ENCODE measurements around the gene STRADB. TPM values are rescaled to one million over a fixed set of nuclear protein-coding genes. Genes with fewer than 3 reads are reported as not detected.

STRADB gene
- total and polyA plus RNA-seq, 4 donors = 35.9 to 199 (median 67.3) TPM

- no peak overlapping the region for H3K4me3 ChIP-seq (ENCODE audit: low read depth in 1 of 3, low read length in 3 of 3)
- H3K9me3 ChIP-seq (ENCODE audit: control insufficient read depth in 4 of 4, low read length in 3 of 4) = no peaks in the 10 kb centered on the region
- TF ChIP-seq FOXA1 (IDR thresholded peaks at IDR 0.05) = no peak
- TF ChIP-seq NR2F2 (IDR thresholded peaks at IDR 0.05) = no peak
- no peak for TF ChIP-seq HNF4G (IDR thresholded peaks at IDR 0.05)
- TF ChIP-seq YY1 (IDR thresholded peaks at IDR 0.05) = no peak
- H3K9ac ChIP-seq (ENCODE audit: low read depth in 1 of 2, low read length in 2 of 2) = no peak overlapping the region
- WGBS = 98% methylated on average over 1 of the region's 1 CpG
- no peak overlapping the region for H3K27ac ChIP-seq (ENCODE audit: low read depth in 1 of 2, low read length in 2 of 2)
- H3K4me1 ChIP-seq (ENCODE audit: control insufficient read depth in 4 of 4, insufficient read depth in 4 of 4, low read length in 3 of 4) = no peaks in the 10 kb centered on the region
- H3K27me3 ChIP-seq (ENCODE audit: control insufficient read depth in 4 of 4, insufficient read depth in 4 of 4, low read length in 3 of 4) = no peaks in the 10 kb centered on the region
- peaks cover 0 to 58% (median 42%) of the 10 kb centered on the region in 4 donors for H3K36me3 ChIP-seq (ENCODE audit: control insufficient read depth in 4 of 4, insufficient read depth in 3 of 4, low read depth in 1 of 4, low read length in 3 of 4)
- no peak for DNase-seq (ENCODE audit: low spot score)
These were observed 13.0 kb downstream of the STRADB start for GRCh38 chr2:201464547-201464946.

DNA sequence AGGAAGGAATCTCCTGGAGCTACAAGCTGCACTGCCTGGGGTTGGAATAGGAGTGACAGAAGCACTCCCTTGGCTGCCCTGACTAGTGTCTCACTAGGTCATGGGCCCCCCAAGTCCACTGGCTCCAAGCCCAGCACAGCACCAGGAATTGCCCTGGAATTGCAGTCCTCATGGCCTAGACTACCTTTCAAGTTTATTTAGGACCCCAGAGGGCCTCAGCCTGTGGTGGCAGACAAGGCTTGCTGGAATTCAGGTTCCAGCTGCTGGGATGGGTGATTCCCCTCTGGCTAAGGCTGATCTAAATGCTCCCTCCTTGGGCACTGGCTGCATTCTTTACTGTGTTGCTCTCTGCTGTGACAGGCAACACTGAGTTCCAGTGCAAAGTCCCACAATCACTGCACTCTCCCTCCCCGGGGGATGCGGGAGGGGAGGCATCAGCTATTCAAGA lies 14.0 kb downstream of the STRADB start:
- H3K4me1 ChIP-seq (ENCODE audit: control insufficient read depth in 4 of 4, insufficient read depth in 4 of 4, low read length in 3 of 4) = no peaks in the 10 kb centered on the region
- H3K9me3 ChIP-seq (ENCODE audit: control insufficient read depth in 4 of 4, low read length in 3 of 4) = no peaks in the 10 kb centered on the region
- H3K27me3 ChIP-seq (ENCODE audit: control insufficient read depth in 4 of 4, insufficient read depth in 4 of 4, low read length in 3 of 4) = no peaks in the 10 kb centered on the region
- no peak overlapping the region for H3K4me3 ChIP-seq (ENCODE audit: low read depth in 1 of 3, low read length in 3 of 3)
- H3K36me3 ChIP-seq (ENCODE audit: control insufficient read depth in 4 of 4, insufficient read depth in 3 of 4, low read depth in 1 of 4, low read length in 3 of 4) = peaks cover 0 to 60% (median 43%) of the 10 kb centered on the region in 4 donors
- TF ChIP-seq, protein P1, sequence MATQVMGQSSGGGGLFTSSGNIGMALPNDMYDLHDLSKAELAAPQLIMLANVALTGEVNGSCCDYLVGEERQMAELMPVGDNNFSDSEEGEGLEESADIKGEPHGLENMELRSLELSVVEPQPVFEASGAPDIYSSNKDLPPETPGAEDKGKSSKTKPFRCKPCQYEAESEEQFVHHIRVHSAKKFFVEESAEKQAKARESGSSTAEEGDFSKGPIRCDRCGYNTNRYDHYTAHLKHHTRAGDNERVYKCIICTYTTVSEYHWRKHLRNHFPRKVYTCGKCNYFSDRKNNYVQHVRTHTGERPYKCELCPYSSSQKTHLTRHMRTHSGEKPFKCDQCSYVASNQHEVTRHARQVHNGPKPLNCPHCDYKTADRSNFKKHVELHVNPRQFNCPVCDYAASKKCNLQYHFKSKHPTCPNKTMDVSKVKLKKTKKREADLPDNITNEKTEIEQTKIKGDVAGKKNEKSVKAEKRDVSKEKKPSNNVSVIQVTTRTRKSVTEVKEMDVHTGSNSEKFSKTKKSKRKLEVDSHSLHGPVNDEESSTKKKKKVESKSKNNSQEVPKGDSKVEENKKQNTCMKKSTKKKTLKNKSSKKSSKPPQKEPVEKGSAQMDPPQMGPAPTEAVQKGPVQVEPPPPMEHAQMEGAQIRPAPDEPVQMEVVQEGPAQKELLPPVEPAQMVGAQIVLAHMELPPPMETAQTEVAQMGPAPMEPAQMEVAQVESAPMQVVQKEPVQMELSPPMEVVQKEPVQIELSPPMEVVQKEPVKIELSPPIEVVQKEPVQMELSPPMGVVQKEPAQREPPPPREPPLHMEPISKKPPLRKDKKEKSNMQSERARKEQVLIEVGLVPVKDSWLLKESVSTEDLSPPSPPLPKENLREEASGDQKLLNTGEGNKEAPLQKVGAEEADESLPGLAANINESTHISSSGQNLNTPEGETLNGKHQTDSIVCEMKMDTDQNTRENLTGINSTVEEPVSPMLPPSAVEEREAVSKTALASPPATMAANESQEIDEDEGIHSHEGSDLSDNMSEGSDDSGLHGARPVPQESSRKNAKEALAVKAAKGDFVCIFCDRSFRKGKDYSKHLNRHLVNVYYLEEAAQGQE (IDR thresholded peaks at IDR 0.05) = no peak
- no peak for TF ChIP-seq ZBTB33 (IDR thresholded peaks at IDR 0.05)
- no peak for TF ChIP-seq HNF4G (IDR thresholded peaks at IDR 0.05)
- no peak for TF ChIP-seq JUND (IDR thresholded peaks at IDR 0.05)
- no peak for TF ChIP-seq NR2F2 (IDR thresholded peaks at IDR 0.05)
- TF ChIP-seq CTCF (IDR thresholded peaks at IDR 0.05; ENCODE audit: low read depth, low read length, missing input control) = no peak
- no peak overlapping the region for H3K9ac ChIP-seq (ENCODE audit: low read depth in 1 of 2, low read length in 2 of 2)
- H3K27ac ChIP-seq (ENCODE audit: low read depth in 1 of 2, low read length in 2 of 2) = no peak overlapping the region
- WGBS = 93% methylated on average over 2 of the region's 2 CpGs
- DNase-seq (ENCODE audit: low spot score) = no peak

GRCh38 chr2:201466050-201466675 lies 14.6 kb downstream of the STRADB start:
- peaks cover 0 to 65% (median 44%) of the 10 kb centered on the region in 4 donors for H3K36me3 ChIP-seq (ENCODE audit: control insufficient read depth in 4 of 4, insufficient read depth in 3 of 4, low read depth in 1 of 4, low read length in 3 of 4)
- H3K4me3 ChIP-seq (ENCODE audit: low read depth in 1 of 3, low read length in 3 of 3) = no peak overlapping the region
- no peak overlapping the region for H3K27ac ChIP-seq (ENCODE audit: low read depth in 1 of 2, low read length in 2 of 2)
- no peaks in the 10 kb centered on the region for H3K4me1 ChIP-seq (ENCODE audit: control insufficient read depth in 4 of 4, insufficient read depth in 4 of 4, low read length in 3 of 4)
- no peak overlapping the region for H3K9ac ChIP-seq (ENCODE audit: low read depth in 1 of 2, low read length in 2 of 2)
- TF ChIP-seq, protein P2, sequence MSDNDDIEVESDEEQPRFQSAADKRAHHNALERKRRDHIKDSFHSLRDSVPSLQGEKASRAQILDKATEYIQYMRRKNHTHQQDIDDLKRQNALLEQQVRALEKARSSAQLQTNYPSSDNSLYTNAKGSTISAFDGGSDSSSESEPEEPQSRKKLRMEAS (IDR thresholded peaks at IDR 0.05) = no peak
- no peak for TF ChIP-seq YY1 (IDR thresholded peaks at IDR 0.05)
- no peak for TF ChIP-seq RAD21 (IDR thresholded peaks at IDR 0.05)
- TF ChIP-seq ZBTB33 (IDR thresholded peaks at IDR 0.05) = no peak
- TF ChIP-seq NR2F2 (IDR thresholded peaks at IDR 0.05) = no peak
- TF ChIP-seq SP1 (IDR thresholded peaks at IDR 0.05) = no peak
- no peak for DNase-seq (ENCODE audit: low spot score)
- H3K9me3 ChIP-seq (ENCODE audit: control insufficient read depth in 4 of 4, low read length in 3 of 4) = no peaks in the 10 kb centered on the region
- WGBS = 86% methylated on average over 3 of the region's 3 CpGs
- no peaks in the 10 kb centered on the region for H3K27me3 ChIP-seq (ENCODE audit: control insufficient read depth in 4 of 4, insufficient read depth in 4 of 4, low read length in 3 of 4)
